Measurements from ENCODE around the gene ARHGEF26. TPM values are rescaled to one million over a fixed set of nuclear protein-coding genes. Genes with fewer than 3 reads are reported as not detected.

ARHGEF26 gene
- total RNA-seq, 1 experiment from 2014 or later = 13.7 TPM

- H3K4me3 Mint-ChIP-seq = no peak overlapping the region
- H2AK5ac ChIP-seq (ENCODE audit: insufficient read length, low read length) = no peak overlapping the region
- H3K23ac ChIP-seq (ENCODE audit: insufficient read length, low read depth, low read length) = no peak overlapping the region
- H3K4me1 ChIP-seq (ENCODE audit: insufficient read depth, low read length) = no peaks in the 10 kb centered on the region
- H3K56ac ChIP-seq (ENCODE audit: insufficient read length, low read depth, low read length) = no peak overlapping the region
- H3K27me3 ChIP-seq (ENCODE audit: insufficient read depth, low read length) = no peaks in the 10 kb centered on the region
- no peak overlapping the region for H3K27ac ChIP-seq (ENCODE audit: insufficient read length, low read depth, low read length)
- H3K27me3 Mint-ChIP-seq (ENCODE audit: low read depth) = no peaks in the 10 kb centered on the region
- peaks cover 3% of the 10 kb centered on the region for H3K79me1 ChIP-seq (ENCODE audit: insufficient read depth, low read depth, low read length, poor library complexity, severe bottlenecking)
- H2BK5ac ChIP-seq (ENCODE audit: insufficient read length, low read length) = no peak overlapping the region
- H3K14ac ChIP-seq (ENCODE audit: insufficient read depth, low read length) = no peak overlapping the region
- H3K9me3 Mint-ChIP-seq = no peaks in the 10 kb centered on the region
- H3T11ph ChIP-seq (ENCODE audit: low read length) = no peak overlapping the region
- H2AFZ ChIP-seq (ENCODE audit: low read length) = no peak overlapping the region
- DNase-seq = no peak
- no peaks in the 10 kb centered on the region for H3K79me2 ChIP-seq (ENCODE audit: insufficient read depth, low read length)
- H3K18ac ChIP-seq (ENCODE audit: insufficient read length, low read depth, low read length) = no peak overlapping the region
- H2BK20ac ChIP-seq (ENCODE audit: low read depth, low read length, poor library complexity, severe bottlenecking) = no peak overlapping the region
- no peak overlapping the region for H2BK12ac ChIP-seq (ENCODE audit: insufficient read length, low read depth, low read length)
- no peak overlapping the region for H3K4me2 ChIP-seq (ENCODE audit: insufficient read depth, insufficient read length, low read length)
- no CpG with 5 or more reads among the region's 1 CpG for WGBS (ENCODE audit: extremely low coverage, insufficient read length, low lambda C conversion rate)
- H3K9me3 ChIP-seq (ENCODE audit: control insufficient read depth, low read depth, low read length) = no peaks in the 10 kb centered on the region
- H3K36me3 Mint-ChIP-seq (ENCODE audit: insufficient read depth in 1 of 3, low read depth in 3 of 3) = no peaks in the 10 kb centered on the region
- H2BK15ac ChIP-seq (ENCODE audit: low read depth, low read length) = no peak overlapping the region
- no peak overlapping the region for H3K27ac Mint-ChIP-seq
- no peak overlapping the region for H4K8ac ChIP-seq (replicated peaks; ENCODE audit: insufficient read length, low read depth, low read length)
- H2BK120ac ChIP-seq (ENCODE audit: low read depth, low read length, poor library complexity, severe bottlenecking) = no peak overlapping the region
- no peak overlapping the region for H3K4ac ChIP-seq (ENCODE audit: low read depth, low read length)
- H3K9ac ChIP-seq (ENCODE audit: extremely low read depth, insufficient read length, low read length) = no peak overlapping the region
- no peak overlapping the region for H4K91ac ChIP-seq (ENCODE audit: insufficient read length, low read depth, low read length)
- no peak overlapping the region for H4K5ac ChIP-seq (ENCODE audit: insufficient read length, low read depth, low read length)
- peaks cover 7 to 11% of the 10 kb centered on the region in 2 experiments for H3K4me1 Mint-ChIP-seq
- no peaks in the 10 kb centered on the region for H3K23me2 ChIP-seq (ENCODE audit: insufficient read length, low read depth, low read length, poor library complexity, severe bottlenecking)
- no peaks in the 10 kb centered on the region for H4K20me1 ChIP-seq (ENCODE audit: control insufficient read depth, insufficient read depth, insufficient read length)
- TF ChIP-seq, protein P1, sequence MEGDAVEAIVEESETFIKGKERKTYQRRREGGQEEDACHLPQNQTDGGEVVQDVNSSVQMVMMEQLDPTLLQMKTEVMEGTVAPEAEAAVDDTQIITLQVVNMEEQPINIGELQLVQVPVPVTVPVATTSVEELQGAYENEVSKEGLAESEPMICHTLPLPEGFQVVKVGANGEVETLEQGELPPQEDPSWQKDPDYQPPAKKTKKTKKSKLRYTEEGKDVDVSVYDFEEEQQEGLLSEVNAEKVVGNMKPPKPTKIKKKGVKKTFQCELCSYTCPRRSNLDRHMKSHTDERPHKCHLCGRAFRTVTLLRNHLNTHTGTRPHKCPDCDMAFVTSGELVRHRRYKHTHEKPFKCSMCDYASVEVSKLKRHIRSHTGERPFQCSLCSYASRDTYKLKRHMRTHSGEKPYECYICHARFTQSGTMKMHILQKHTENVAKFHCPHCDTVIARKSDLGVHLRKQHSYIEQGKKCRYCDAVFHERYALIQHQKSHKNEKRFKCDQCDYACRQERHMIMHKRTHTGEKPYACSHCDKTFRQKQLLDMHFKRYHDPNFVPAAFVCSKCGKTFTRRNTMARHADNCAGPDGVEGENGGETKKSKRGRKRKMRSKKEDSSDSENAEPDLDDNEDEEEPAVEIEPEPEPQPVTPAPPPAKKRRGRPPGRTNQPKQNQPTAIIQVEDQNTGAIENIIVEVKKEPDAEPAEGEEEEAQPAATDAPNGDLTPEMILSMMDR (conservative IDR thresholded peaks at IDR 0.05) = no peak
Observed at GRCh38 chr3:154169796-154170110, 48.6 kb downstream of the ARHGEF26 start.

Measured in H9 (cell line).